NCI-H345 treated with DMSO at 0.1 percent for 48 hours (cell line): Measurements from ENCODE around the gene NCBP2.

Experiments used
- DNase-seq: peaks from one replicate; lab custom pipeline; 2025; ENCODE audit not compliant: unreplicated experiment; lab: John Stamatoyannopoulos, UW

The NCBP2 gene

GRCh38 chr3:196941729-196942225, 551 bp downstream of the NCBP2 start:
- no peak for DNase-seq

DNA sequence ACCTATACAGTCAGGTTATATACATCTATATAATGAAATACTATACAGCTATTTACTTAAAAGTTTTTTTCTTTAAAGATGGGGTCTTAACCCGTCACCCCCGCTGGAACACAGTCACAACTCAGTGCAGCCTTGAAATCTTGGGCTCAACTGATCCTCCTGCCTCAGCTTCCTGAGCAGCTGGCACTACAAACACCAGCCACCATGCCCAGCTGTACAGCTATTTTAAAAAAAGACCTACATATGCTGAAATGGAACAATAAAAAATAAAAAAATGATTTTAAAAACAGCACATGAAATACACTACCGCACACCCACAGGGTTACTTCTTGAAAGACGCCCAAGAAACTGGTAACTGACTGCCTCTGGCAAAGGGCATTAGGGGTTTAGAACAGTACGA, 3.8 kb downstream of the NCBP2 start:
- no peak for DNase-seq

DNA sequence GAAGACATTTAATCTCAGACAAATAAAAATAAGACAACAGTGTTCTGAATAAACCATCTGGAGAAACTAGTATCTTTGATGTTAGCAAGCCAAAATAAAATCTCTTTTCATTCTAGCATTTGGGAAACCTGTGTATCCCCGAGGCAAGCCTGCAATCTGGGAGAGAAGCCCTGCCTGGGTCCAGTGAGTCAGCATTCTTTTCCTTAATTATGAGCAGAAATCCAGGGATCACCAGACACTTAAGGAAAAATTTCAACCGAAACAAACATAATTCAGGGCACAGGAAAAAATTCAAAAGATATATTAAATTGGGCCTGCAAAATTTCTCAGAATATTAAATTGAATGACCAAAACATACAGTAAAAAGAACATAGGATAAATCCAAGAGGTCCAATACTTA, 4.2 kb downstream of the NCBP2 start:
- no peak for DNase-seq

DNA sequence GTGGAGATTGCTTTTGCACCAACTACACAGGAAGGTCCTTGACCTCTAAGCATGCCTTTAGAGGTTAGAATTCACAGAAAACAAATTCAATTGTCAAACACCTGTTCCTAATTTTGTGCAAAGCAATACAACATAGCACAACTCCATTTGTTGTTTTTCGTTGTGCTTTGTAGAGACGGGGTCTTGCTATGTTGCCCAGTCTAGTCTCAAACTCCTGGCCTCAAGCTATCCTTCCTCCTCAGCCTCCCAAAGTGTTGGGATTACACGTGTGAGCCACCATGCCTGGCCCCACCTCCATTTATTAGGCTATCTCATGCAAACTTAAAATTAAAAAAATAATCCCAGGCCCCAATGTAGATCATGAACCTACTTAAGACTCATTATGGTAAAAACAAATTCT, 6.0 kb downstream of the NCBP2 start:
- no peak for DNase-seq

DNA sequence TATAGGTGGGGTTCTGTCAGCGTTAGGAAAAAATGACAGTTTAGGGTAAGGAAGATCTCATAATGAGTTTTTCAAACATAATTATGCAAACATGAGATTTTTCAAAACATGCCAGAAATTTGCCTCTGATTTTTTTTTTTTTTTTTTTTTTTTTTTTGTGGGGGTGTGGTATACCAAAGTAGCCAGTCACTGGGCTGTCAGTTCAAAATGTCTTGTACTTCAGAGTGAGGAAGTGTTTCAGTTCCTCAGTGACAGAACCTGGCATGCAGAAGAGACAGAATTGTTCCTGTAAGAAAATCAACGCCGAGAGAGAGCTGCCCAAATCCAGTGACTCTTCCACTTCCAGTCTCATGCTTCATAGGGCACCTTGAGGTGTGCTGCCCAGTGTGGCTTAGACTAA, 9.7 kb downstream of the NCBP2 start:
- DNase-seq, result no peak

DNA sequence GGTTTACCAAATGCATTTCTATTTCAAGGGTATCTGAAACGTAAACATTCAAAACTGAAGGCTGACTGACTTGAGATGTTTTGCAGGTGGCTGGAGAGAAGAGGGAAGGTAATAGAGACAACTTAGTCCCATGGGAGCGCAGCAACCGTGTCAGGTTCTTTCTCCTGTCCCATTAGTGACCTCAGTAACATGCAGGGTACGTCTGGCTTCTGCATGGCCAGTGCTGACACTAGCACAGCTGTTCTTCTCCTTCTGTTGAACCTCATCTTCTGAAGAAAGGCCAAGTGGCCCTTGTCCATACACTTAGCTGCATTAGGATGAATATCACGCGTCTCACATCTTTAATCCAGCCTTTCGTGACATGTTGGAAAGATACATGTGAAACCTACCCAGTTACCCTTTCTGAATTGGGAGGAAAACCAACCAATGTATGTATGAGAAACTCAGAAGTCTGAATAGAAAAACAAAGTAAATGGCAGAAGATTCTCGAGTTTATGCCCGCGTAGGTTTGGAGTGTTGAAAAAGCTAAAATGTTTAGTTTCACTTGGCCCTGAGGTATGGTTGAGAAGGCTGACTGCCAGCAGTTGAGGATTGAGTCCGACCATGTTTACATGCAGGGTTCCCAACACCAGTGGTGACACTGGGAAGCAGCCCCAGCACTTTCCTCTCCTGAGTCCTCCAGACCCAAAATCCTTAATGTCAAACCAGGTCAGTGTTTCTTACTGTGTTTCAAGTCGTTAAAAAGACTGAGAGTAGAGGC, 10.3 kb downstream of the NCBP2 start:
- no peak for DNase-seq

DNA sequence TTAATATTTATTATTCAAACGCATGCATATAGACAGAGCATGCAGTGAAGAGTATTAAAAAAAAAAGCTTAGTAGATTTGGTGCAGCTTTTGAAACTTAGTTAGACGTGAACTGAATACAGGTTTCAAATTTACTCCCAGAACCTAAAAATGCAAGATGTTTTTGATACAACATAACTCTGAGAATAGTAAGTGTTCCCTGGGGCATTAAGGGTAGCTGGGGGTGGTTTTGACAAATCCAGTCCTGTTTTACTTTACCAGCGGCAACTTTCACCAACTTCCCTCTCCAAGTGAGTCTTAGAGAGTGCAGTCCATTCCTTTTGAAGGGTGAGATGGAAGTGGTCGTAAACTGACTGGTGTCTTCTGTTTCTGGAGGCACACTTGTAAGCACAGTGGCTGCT, 11.2 kb downstream of the NCBP2 start:
- no peak for DNase-seq

GRCh38 chr3:196927571-196928453, 14.5 kb downstream of the NCBP2 start:
- no peak for DNase-seq

DNA sequence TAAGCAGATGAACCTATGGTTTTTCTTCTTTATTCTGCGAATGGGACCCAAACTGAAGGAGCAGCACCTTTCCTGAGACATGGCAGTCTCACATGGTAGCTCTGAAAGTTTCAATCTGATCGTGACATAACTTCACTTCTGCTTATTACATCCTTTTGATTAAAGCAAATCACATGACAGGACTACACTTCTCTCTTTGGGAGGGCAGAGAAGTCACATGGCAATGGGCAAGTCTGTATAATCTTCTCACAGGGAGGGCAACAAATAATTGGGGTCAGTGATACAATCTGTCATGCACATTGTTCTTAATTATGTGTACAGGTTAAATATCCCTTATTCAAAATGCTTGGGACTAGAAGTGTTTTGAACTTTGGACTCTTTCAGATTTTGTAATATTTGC, 21.6 kb downstream of the NCBP2 start:
- no peak for DNase-seq

- DNase-seq, result no peak
Measured at GRCh38 chr3:196918968-196919367, 23.4 kb downstream of the NCBP2 start.

DNA sequence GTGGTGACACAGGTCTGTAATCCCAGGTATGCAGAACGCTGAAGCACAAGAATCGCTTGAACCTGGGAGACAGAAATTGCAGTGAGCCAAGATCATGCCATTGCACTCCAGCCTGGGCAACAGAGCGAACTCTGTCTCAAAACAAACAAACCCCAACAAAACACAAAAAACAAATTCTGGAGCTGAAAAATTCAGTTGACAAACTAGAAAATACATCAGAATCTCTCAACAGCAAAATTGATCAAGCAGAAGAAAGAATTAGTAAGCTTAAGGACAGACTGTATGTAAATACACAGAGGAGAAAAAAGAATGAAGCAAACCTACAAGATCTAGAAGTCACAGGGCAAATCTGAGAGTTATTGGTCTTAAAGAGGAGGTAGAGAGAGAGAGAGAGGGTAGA, 25.3 kb downstream of the NCBP2 start:
- no peak for DNase-seq

- no peak for DNase-seq
Measured at GRCh38 chr3:196916221-196916620, 26.1 kb downstream of the NCBP2 start.

GRCh38 chr3:196915375-196915774, 27.0 kb downstream of the NCBP2 start:
- no peak for DNase-seq

DNA sequence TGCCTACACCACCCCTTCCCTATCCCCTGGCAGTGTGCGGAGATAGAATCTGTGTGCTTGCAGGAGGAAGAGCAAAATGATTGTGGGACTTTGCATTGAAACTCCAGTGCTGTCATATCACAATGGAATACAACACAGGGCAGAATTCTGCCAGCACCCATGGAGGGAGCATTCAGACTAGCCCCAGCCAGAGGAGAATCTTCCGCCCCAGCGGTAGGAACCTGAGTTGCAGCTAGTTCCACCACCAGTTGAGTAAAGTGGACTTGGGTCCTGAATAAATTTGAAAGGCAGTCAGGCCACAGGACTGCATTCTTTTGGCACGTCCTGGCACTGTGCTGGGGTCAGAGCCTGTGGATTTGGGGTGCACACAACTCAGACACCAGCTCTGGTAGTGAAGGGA, 27.5 kb downstream of the NCBP2 start:
- no peak for DNase-seq

DNA sequence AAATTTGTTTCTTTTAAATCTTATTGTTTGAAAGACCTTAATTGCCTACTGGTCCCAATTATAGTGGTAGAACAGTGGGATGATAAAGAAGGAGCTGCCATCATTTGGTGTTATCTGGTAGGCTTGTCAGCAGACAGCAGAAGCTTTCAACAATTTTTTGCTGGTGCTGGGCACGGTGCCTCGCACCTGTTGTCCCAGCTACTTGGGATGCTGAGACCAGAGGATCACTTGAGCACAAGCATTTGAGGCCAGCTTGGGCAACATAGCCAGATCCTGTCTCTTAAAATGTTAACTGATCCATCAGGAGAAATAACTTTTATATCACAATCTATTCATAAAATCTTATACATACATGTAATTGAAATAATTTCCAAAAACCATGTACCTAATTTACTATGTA, 38.6 kb downstream of the NCBP2 start:
- no peak for DNase-seq

DNA sequence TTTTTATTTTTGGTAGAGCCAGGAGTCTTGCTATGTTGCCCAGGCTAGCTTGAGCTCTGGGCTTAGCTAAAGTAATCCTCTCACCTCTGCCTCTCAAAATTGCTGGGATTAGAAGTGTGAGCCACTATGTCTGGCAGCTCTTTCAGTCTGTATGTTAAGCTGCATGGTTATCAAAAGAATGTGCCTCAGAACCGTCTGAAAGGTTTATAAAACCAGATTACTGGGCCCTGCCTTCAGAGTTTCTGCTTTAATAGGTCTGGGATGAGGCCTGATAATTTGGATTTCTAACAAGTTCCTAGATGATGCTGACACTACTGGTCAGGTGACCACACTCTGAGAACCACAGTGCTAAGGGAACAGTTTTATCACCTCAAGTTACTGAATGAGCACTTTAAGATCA, 40.0 kb downstream of the NCBP2 start:
- DNase-seq, result no peak

- DNase-seq, result no peak
Measured at GRCh38 chr3:196901768-196902167, 40.6 kb downstream of the NCBP2 start.

- no peak for DNase-seq
Measured at GRCh38 chr3:196896229-196896628, 46.1 kb downstream of the NCBP2 start.

- no peak for DNase-seq
Measured at GRCh38 chr3:196894557-196895295, 47.6 kb downstream of the NCBP2 start.

DNA sequence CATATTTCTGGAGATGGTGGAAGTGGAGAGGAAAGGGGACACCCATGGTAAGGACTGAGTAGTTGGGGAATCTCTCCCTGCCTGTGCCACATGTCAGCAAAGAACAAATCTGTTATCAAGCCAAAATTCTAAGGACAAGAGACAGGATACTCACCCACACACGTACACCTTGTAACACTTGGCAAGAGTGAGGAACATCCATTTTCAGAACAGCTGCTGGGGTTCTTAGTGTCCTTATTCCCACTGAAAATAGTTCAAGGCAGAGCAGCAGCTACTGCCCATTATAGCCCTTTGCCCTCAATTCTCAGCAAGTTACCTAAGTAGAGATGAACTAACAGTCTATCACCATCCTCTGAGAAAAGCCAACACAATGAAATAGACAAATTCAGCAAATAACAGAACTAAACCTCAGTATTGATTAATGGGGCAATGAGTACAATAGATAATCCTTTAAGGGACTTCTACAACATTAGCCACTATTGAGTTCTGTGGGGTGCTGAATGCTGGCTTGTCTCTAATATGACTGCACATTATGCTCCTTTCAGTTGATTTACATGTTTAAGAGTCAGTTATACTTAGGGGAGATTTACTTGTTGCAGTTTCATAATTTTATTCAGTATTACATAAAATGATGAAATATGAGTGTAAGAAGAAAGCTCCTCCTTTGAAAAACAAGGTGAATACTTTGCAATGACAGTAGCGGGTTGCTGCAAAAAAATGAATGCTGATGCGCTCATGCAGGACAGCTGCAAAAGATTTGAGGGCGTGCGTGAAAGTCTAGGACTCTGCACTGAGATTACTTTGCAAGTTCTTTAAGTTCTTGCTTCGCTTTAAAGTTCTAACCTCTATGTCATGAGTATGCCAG, 52.3 kb downstream of the NCBP2 start:
- DNase-seq, result no peak

DNA sequence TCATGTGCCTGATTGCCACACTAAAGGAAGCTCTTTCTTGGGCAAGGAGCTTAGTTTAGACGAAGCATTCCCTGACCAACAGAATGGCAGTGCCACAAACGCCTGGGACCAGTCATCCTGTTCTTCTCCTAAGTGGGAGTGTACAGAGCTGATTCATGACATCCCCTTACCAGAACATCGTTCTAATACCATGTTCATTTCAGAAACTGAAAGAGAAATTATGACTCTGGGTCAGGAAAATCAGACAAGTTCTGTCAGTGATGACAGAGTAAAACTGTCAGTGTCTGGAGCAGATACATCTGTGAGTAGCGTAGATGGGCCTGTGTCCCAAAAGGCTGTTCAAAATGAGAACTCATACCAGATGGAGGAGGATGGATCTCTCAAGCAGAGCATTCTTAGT, 56.2 kb downstream of the NCBP2 start:
- DNase-seq, result no peak
